Lower leg skin (tissue), 4 donors: ENCODE measurements around the gene CCRL2. TPM values are rescaled to one million over a fixed set of nuclear protein-coding genes. Genes with fewer than 3 reads are reported as not detected.

ENCODE experiments used
- DNase-seq, 2 donors: peaks; one replicate each; pipeline ENCODE4 v3.0.0-alpha.2; 2019; ENCODE audit warnings: low spot score in 2 of 2
- H3K4me3 ChIP-seq: fragments of 200-600 bp; sonication (generic); 2 replicates; pipeline ENCODE4 v1.5.1; 2017; ENCODE audit warnings: mild to moderate bottlenecking, low read depth; ENCODE audit not compliant: poor library complexity, severe bottlenecking
- CTCF ChIP-seq, 3 donors: fragments of 450-650 bp; IDR thresholded peaks; one replicate each; pipeline ENCODE4 v1.5.1; 2016; ENCODE audit warnings: antibody characterized with exemption in 3 of 3, mild to moderate bottlenecking in 3 of 3, moderate library complexity in 2 of 3
- POLR2A ChIP-seq, 2 donors: fragments of 450-650 bp; IDR thresholded peaks; one replicate each; pipeline ENCODE4 v1.6.1; 2016 to 2017; ENCODE audit warnings: antibody characterized with exemption in 2 of 2, mild to moderate bottlenecking in 1 of 2, moderate library complexity in 1 of 2
- WGBS, 2 donors: methylation state at CpG; one replicate each; pipeline ENCODE4 v1.1.5; 2018; 5-methylcytosine and 5-hydroxymethylcytosine counted together
- intact Hi-C: fragments of 100-400 bp; cut with DNase I; formaldehyde crosslinking; loops from one replicate; pipeline ENCODE4 v1.15.0; 2023; ENCODE audit warnings: low total_unique reads
- total RNA-seq, 4 donors: library from RNA; depleted of rRNA; stranded (reverse); fragments of >200 nt; gene quantifications; one replicate each; pipeline ENCODE4 v1.1.0, GENCODE V29; 2016

Gene CCRL2
- total RNA-seq, 4 donors from 2014 or later, result 0.32 to 1.2 (median 0.78) TPM

- H3K4me3 ChIP-seq, result no peak overlapping the region
- intact Hi-C loops, result no loop called here
- 92 to 96% methylated on average over 1 of the region's 1 CpG for WGBS, 2 donors
- DNase-seq, result no peak
- TF ChIP-seq CTCF (IDR thresholded peaks at IDR 0.05), result no peak
- no peak for TF ChIP-seq POLR2A (IDR thresholded peaks at IDR 0.05)
These were observed 26.8 kb downstream of the CCRL2 start for GRCh38 chr3:46433841-46434240.

- DNase-seq, result no peak
- TF ChIP-seq CTCF (IDR thresholded peaks at IDR 0.05), result no peak
- no peak for TF ChIP-seq POLR2A (IDR thresholded peaks at IDR 0.05)
- WGBS, 2 donors, result 86% methylated on average over 3 of the region's 3 CpGs
- H3K4me3 ChIP-seq, result no peak overlapping the region
- intact Hi-C loops, result no loop called here
These were observed 28.1 kb downstream of the CCRL2 start for GRCh38 chr3:46435081-46435726.

GRCh38 chr3:46438831-46439230 is 31.8 kb downstream of the CCRL2 start:
- no peak for DNase-seq

GRCh38 chr3:46440531-46441294 is 33.7 kb downstream of the CCRL2 start:
- H3K4me3 ChIP-seq, result no peak overlapping the region
- no peak for DNase-seq
- TF ChIP-seq CTCF (IDR thresholded peaks at IDR 0.05) (no peak), POLR2A (IDR thresholded peaks at IDR 0.05) (no peak)
- 69 to 78% methylated on average over 4 of the region's 4 CpGs for WGBS, 2 donors
- intact Hi-C loops, result no loop called here

More at GRCh38 chr3:46438831-46439230, 31.8 kb downstream of the CCRL2 start:
- H3K4me3 ChIP-seq, result no peak overlapping the region
- 84 to 96% methylated on average over 3 of the region's 3 CpGs for WGBS, 2 donors
- intact Hi-C loops, result no loop called here
- TF ChIP-seq POLR2A (IDR thresholded peaks at IDR 0.05) (no peak), CTCF (IDR thresholded peaks at IDR 0.05) (no peak)

- DNase-seq, result peak in 1 of 2 donors; percentile 81
- TF ChIP-seq POLR2A (IDR thresholded peaks at IDR 0.05) (no peak), CTCF (IDR thresholded peaks at IDR 0.05) (no peak)
- H3K4me3 ChIP-seq, result no peak overlapping the region
- intact Hi-C loops, result no loop called here
- 76 to 87% methylated on average over 16 of the region's 16 CpGs for WGBS, 2 donors
These were observed 35.8 kb downstream of the CCRL2 start for GRCh38 chr3:46442576-46443530.
